GM12872 (cell line): ENCODE results near the gene TAF4.

Experiments used
- TF ChIP-seq, protein P1 (sequence below): IDR thresholded peaks from 3 replicates; pipeline ENCODE4 v1.5.1; 2011; ENCODE audit warnings: low read depth, mild to moderate bottlenecking, low read length, moderate library complexity; ENCODE audit not compliant: insufficient read depth

Gene TAF4

DNA sequence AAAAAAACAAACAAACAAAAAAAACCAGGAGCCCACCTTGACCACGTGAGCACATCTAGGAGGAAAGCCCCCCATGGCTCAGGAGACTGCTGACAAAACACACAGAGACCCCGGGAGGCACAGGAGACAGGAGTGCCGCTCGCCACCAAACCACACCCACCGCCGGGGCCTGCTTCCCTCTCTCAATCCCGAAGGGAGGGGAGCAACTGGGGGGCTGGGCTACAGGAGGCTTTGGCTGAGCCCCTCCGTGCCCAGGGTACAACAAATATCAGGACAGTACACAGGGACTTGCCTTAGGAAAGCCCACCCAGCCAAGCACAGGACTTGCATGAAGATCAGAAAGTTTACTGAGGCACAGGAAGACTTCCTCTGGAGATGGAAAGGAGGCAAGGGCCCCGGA is 102.5 kb downstream of the TAF4 start:
- TF ChIP-seq, protein P1, sequence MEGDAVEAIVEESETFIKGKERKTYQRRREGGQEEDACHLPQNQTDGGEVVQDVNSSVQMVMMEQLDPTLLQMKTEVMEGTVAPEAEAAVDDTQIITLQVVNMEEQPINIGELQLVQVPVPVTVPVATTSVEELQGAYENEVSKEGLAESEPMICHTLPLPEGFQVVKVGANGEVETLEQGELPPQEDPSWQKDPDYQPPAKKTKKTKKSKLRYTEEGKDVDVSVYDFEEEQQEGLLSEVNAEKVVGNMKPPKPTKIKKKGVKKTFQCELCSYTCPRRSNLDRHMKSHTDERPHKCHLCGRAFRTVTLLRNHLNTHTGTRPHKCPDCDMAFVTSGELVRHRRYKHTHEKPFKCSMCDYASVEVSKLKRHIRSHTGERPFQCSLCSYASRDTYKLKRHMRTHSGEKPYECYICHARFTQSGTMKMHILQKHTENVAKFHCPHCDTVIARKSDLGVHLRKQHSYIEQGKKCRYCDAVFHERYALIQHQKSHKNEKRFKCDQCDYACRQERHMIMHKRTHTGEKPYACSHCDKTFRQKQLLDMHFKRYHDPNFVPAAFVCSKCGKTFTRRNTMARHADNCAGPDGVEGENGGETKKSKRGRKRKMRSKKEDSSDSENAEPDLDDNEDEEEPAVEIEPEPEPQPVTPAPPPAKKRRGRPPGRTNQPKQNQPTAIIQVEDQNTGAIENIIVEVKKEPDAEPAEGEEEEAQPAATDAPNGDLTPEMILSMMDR = no peak

DNA sequence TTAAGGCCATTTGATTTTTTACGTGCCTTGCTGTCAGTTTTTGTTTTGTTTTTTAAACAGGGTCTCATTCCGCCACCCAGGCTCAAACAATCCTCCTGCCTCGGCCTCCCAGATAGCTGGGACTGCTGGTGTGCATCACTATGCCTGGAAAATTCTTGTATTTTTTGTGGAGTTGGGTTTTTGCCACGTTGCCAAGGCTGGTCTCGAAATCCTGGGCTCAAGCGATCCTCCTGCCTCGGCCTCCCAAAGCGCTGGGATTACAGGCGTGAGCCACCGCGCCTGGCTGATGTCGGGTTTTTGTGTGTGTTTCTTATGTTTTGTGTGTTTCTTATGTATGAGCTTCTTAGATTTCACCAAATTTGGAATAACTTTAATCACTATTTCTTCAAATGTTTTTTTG is 104.8 kb downstream of the TAF4 start:
- TF ChIP-seq, protein P1 = no peak

DNA sequence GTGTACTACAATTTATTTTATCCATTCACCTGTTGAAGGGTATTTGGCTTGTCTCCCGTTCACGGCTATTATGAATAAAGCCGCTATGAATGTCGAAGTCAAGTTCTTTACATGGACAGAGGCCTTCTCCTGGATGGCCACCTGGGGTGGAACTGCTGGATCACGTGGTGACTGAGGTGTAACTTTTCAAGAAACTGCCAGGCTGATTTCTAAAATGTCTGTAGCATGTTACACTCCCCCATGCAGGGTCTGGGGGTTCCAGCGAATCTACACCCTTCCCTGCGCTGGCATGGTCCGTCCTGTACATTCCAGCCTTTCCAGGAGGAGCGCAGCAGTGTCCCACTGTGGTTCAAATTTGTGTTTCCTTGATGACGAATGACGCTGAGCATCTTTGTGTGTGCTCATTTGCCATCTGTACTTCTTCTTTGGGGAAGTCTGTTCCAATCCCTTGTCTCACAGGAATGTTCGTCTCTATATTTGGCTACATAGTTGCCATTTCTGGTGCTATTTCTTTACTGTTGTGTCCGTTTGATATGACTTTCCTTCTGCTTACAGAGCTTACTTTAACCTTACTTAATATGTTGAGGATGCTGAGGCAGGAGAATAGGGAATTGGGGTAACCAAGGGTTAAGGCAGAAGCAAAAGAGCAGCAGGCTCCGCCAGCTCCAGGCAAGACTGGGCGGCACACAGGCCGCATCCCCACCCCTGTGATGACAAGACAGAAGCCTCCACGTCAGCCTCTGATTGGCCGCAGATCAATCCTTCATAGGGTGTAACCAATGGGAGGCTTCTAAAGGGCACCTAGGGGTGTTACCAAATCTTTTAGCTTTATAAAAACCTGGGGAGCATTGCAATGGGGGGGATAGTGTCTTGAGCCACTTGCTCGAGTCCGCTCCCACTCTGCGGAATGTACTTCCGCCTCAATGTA is 106.6 kb downstream of the TAF4 start:
- TF ChIP-seq, protein P1 = no peak

DNA sequence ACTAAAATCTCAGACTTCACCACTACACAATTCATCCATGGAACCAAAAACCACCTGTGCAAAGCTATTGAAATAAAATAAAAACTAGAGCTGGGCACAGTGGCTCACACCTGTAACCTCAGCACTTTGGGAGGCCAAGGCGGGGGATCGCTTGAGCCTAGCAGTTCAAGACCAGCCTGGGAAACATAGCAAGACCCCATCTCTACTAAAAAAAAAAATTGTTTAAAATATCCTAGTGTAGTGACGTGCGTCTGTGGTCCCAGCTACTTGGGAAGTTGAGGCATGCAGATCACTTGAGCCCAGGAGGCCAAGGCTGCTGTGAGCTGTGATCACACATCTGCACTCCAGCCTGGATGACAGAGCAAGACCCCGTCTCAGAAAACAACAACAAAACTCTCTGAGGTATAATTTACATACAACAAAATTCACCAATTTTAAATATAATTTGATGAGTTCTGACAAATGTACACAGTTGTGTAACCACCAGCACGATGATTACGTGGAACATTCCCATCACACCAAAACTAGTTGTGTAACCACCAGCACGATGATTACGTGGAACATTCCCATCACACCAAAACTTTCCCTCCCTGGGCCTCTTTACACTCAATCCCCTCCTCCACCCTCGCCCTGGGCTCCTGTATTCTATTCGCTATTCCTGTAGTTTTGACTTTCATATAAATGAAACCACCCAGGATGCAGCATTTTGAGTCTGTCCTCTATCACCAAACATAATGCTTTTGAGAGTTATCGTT is 107.5 kb downstream of the TAF4 start:
- TF ChIP-seq, protein P1 = no peak

DNA sequence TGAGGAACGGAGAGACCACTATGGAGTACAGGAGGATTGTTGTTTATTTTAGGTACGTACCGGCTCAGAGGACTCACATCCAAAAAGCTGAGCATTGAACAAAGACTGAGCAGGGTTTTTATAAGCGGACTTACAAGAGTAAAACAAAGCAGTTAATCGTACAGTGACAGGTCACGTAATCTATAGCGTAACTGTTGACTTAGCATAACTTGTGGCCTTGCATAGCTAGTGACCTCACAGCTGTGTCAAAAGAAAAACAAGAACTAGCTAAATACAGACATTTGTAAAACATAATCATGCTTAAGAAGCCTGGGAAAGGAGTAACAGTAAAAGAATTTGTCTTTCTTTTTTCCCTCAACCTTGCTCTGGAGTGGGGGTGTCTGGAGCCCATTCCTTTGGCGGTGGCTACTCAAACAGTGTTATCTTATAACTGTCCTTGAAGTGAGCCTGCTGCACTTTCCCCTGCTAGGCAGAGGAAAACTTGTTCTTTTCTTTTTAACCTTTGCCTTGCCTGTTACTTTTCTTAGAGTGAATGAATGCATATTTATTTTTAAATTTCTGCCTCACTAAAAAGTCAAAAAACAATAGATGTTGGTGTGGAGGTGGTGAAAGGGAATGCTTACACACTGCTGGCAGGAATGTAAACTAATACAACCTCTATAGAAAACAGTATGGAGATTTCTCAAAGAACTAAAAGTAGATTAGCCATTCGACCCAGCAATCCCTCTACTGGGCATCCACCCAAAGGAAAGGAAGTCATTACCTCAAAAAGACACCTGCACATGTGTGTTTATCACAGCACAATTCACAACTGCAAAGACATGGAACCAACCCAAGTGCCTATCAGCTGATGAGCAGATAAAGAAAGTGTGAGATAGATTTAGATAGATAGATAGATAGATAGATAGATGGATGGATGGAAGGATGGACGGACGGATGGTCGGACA is 109.0 kb downstream of the TAF4 start:
- TF ChIP-seq, protein P1 = no peak

DNA sequence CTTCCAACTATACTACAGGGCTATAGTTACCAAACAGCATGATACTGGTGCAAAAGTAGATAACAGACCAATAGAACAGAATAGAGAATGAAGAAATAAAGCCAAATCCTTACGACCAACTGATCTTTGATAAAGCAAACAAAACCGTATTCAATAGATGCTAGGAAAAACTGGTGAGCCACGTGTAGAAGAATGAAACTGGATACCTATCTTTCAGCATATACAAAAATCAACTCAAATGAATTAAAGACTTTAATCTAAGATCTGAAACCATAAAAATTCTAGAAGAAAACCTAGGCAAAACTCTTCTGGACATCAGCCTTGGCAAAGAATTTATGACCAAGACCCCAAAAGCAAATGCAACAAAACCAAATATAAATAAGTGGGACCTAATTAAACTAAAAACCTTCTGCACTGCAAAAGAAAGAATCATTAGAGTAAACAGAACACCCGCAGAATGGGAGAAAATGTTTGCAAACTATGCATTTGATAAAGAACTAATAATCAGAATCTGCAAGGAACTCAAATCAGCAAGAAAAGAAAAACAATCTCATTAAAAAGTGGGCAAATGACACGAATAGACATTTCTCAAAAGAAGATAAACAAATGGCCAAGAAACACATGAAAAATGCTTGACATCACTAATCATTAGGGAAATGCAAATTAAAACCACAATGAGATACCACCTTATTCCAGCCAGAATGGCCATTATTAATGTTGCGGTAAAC is 109.8 kb downstream of the TAF4 start:
- TF ChIP-seq, protein P1 = no peak
